GM21528 (cell line): ENCODE measurements around the gene SLC2A5.

Experiments
- ATAC-seq: cut with Tn5 transposase; IDR thresholded peaks from one replicate; pipeline ENCODE4 v1.9.1; 2021; ENCODE audit warnings: mild to moderate bottlenecking, moderate library complexity; ENCODE audit not compliant: unreplicated experiment, low FRiP score

Gene SLC2A5

DNA sequence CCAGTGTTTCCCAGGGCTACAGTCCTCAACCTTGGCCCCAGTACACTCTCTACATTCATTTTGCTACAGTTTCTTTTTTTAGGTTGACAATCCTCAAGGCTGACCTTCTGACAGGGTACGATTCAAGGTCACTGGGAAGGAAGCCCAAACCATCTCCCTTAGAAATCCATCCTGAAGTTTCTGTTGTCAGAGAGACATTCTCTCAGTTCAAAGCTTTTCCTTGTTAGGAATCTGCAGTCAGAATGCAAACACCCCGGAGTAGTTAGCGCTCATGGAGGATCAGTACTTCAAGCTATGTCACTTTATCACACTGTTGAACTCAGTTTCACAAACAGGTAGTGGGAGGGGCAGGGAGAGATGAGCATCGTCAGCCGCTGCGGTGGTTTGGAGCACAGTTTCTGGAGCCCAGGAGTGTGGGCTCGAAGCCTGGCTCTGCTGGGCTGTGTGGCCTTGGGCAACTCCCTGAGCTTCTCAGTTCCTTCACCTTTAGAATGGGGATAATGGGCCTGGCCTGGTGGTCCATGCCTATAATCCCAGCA, 4.2 kb downstream of the SLC2A5 start:
- ATAC-seq, result no peak

- ATAC-seq, result no peak
Measured at GRCh38 chr1:9062846-9063245, 6.6 kb downstream of the SLC2A5 start.

- ATAC-seq, result no peak
Measured at GRCh38 chr1:9062021-9062471, 7.4 kb downstream of the SLC2A5 start.

DNA sequence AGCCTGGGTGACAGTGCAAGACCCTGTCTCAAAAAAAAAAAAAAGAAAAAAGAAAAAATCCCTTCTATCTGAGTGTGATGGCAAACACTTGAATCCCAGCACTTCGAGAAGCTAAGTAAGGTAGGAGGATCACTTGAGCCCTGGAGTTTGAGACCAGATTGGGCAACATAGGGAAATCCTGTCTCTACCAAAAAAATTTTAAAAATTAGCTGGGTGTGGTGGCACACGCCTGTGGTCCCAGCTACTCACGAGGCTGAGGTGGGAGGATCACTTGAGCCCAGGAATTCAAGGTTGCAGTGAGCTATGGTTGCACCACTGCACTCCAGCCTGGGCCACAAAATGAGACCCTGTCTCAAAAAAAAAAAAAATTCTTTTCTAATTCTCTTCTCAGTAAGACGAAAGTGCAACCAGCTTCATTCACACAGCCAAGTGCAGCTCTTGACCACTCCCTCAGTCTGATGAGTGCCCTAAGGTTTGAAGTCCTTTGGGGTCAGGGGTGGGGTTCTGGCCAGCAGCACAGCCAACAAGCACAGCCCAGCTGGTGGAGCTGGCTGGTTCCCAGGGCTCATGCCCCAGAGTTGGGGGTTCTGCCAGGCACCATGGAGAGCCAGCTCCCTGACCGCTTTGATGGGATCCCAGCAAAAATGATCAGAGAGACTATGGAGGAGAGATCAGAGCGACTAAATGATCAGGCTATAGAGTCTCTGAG, 8.0 kb downstream of the SLC2A5 start:
- no peak for ATAC-seq

DNA sequence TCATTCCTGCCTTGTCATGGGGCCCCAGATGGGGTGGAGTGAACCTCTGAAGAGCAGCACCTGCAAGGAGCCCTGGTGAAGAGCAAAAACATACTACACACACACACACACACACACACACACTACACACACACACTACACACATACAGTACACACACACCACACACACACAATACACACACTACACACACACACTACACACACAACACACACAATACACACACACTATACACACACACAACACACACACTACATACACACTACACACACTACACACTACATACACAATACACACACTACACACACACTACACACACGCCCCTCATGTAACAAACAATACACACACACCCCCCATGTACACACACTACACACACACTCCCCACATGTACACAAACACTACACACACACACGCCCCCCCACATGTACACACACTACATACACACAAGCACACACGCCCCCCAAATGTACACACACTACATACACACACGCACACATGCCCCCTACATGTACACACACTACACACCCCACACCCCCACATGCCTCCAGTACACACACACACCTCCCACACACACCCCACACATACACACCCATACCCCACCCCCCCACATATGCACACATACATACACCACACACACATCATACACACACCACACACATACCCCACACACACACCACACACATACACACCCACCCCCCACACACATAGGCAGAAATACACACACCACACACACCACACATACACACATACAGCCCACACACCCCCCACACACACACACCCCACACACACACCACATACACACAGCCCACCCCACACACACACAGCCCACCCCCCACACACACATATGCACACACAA, 9.3 kb downstream of the SLC2A5 start:
- ATAC-seq, result no peak

DNA sequence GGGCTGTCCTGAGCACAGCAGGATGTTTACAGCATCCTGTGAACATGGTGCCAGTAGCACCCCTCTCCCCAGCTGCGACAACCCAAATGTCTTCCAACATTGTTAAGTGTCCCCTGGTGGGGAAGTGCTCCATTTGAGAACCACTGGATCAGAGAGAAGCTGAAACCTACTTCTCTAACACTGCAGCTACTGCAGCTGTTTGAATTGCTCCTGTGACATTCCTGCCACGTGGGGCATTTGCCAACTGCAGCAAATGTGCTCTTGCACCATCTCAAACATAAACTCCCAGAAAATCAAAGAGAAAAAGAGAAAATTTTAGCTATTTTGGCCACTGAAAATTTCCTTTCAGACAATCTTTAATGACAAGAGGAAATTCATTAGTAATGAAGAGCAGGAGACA, 11.0 kb downstream of the SLC2A5 start:
- no peak for ATAC-seq

- no peak for ATAC-seq
Measured at GRCh38 chr1:9057851-9058250, 11.6 kb downstream of the SLC2A5 start.

GRCh38 chr1:9052272-9053049, 17.0 kb downstream of the SLC2A5 start:
- no peak for ATAC-seq

DNA sequence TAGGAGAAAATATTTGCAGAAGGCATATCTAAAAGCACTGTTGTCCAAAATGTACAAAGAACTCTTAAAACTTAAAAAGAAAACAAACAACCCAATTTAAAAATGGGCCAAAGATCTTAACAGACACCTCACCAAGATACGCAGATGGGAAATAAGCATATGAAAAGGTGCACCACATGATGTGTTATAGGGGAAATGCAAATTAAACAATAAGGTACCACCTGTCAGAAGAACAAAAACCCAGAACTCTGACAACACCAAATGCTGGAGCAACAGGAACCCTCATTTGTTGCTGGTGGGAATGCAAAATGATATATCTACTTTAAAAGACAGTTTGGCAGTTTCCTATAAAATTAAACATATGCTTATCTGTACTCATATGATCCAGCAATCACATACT, 18.1 kb downstream of the SLC2A5 start:
- ATAC-seq, result no peak

- no peak for ATAC-seq
Measured at GRCh38 chr1:9050803-9051202, 18.6 kb downstream of the SLC2A5 start.

DNA sequence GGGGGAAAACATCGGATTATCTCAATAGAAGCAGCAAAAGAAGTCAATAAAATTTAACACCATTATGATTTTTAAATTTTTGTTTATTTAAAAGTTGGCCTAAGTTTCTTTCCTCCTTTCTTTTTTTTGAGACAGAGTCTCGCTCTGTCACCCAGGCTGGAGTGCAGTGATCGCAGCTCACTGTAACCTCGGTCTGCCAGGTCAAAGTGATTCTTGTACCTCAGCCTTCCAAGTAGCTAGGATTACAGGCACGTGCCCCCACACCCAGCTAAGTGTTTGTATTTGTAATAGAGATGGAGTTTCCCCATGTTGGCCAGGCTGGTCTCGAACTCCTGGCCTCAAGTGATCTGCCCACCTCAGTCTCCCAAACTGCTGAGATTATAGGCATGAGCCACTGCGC, 20.9 kb downstream of the SLC2A5 start:
- ATAC-seq, result no peak

DNA sequence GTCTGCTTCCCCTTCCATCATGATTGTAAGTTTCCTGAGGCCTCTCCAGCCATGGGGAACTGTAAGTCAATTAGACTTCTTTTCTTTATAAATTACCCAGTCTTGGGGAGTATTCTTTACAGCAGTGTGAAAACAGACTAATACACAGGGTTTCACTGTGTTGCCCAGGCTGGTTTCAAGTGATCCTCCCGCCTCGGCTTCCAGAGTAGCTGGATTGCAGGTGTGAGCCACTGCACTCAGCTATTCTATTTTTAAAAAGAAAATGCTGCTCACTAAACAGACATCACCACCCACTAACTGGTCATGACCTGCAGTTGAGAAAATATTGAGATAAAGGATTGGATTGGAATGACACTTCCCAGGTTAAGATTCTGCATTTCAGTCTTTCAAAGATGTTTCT, 22.4 kb downstream of the SLC2A5 start:
- no peak for ATAC-seq

GRCh38 chr1:9045861-9046510, 23.4 kb downstream of the SLC2A5 start:
- ATAC-seq, result no peak

GRCh38 chr1:9044236-9044635, 25.2 kb downstream of the SLC2A5 start:
- no peak for ATAC-seq

DNA sequence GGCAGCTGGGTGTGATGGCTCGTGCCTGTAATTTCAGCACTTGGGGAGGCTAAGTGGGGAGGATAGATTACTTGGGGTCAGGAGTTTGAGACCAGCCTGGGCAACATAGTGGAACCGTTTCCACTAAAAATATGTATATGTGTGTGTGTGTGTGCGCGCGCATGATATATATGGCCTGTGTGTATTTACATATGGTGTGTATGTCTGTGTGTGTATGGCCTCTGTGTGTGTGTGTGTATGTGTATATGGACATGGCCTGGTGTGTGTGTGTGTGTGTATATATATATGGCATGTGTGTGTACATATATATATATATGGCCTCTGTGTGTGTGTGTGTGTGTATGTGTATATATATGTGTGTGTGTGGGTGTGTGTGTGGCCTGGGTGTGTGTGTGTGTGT, 27.2 kb downstream of the SLC2A5 start:
- ATAC-seq, result no peak

- no peak for ATAC-seq
Measured at GRCh38 chr1:9041116-9041779, 28.2 kb downstream of the SLC2A5 start.

DNA sequence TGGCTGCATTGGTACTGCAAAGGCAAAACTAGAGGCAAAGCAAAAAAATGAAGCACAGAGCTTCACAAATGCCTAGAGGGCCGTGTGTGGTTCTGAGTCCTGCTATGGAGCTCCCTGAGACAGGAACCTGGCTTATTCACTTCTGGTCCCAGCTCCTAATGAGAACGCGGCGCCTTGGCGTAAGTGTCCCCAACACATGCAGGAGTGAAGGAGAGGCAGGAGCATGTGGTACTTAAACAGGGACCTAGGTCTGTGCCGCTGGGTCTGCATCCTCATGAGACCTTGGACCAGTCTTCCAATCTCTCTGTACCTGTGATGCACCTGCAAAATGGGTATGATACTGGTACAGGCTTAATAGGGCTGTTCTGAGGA, 28.8 kb downstream of the SLC2A5 start:
- no peak for ATAC-seq

- no peak for ATAC-seq
Measured at GRCh38 chr1:9039761-9040658, 29.4 kb downstream of the SLC2A5 start.
